HG03045 (cell line): ENCODE results near the gene RGMA.
"Not testable (repeated sequence)": the region's sequence is repeated elsewhere in the genome, so short reads cannot be mapped to it uniquely, and the experiment has no call there.

Source experiments
- ATAC-seq: cut with Tn5 transposase; IDR thresholded peaks from one replicate; pipeline ENCODE4 v1.9.1; 2021; ENCODE audit warnings: mild to moderate bottlenecking, moderate library complexity; ENCODE audit not compliant: unreplicated experiment

RGMA gene

DNA sequence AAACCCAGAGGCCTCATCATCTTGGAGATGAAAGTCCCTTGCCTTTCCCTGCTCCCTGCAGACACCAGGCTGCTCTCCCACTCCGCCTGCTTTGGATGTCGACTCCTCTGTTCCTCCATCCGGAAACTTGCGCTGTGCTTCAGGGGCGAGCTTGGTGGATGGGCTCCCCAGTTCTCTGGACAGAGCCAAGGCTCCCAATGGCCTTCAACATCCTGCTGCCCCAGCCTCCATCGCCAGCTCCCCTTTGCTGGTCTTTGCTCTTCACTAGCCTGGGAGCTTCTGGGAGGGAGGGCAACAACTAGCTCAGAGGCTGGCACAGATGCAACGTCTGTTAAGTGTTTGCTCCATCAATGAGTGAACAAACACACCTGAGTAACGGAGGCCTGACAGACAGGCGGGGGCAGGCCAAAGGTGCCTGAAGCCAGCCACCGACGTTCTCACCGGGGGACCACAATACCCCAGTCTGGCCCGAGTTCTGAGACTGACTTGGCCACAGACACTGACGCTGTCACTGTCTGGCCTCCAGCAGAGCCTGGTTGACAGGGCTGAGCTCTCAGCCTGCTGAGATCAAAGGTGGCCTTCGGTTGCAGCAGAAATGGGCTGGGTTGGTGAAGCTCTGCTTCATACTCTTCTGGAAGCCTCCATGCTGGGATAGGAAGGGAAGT, 39.0 kb downstream of the RGMA start:
- ATAC-seq: no peak

DNA sequence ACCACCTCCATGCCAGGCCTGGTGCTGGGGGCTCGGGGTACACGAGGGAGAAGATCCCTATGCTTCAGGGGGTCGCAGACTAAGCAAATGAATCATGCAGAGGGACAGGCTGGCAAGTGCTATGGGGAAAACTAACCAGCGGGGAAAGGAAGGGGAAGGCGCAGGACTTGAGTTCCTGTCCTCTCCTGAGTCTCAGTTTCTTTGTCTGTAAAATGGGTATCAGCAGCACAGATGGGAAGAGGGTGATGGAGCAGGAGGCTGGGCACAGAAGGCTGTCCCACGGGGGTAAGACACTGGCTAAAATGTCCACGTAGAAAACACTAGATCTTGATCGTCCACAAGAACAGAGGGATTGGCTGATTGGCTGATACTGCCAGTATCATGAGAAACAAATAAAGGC, 39.8 kb downstream of the RGMA start:
- ATAC-seq: no peak

DNA sequence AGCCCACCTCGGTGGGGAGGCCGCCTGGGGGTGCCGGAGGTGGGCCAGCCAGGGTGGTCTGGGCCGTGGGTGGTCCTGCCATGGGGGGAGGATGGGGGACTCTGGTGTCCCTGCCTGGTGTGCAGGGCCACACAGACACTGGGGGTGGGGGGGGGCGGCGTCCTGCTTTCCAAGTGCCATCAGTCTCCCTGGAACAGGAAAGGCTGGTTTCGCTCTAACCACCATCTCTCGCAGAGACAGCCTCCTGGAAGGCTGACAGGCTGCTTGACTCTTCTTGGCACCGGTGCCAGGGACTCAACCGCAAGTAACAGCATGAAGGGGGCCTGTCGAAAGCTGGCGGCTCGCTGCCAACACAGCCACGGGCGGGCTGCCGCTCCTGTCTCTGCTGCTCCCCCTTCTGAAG, 40.3 kb downstream of the RGMA start:
- no peak for ATAC-seq

DNA sequence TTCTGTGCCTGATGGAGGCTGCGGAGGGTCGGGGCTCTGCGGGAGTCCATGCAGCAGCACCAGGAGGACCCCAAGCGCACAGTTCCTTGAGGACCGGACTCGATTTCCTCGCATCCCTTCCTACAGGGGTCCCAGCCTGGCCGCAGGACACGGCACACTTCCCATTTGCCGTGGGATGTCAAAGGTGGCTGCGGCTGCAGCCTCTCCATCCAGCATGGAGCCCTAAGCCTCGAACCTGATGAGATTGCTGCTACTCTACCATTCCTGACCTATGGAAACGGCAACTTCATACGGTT, 40.6 kb downstream of the RGMA start:
- ATAC-seq: no peak

DNA sequence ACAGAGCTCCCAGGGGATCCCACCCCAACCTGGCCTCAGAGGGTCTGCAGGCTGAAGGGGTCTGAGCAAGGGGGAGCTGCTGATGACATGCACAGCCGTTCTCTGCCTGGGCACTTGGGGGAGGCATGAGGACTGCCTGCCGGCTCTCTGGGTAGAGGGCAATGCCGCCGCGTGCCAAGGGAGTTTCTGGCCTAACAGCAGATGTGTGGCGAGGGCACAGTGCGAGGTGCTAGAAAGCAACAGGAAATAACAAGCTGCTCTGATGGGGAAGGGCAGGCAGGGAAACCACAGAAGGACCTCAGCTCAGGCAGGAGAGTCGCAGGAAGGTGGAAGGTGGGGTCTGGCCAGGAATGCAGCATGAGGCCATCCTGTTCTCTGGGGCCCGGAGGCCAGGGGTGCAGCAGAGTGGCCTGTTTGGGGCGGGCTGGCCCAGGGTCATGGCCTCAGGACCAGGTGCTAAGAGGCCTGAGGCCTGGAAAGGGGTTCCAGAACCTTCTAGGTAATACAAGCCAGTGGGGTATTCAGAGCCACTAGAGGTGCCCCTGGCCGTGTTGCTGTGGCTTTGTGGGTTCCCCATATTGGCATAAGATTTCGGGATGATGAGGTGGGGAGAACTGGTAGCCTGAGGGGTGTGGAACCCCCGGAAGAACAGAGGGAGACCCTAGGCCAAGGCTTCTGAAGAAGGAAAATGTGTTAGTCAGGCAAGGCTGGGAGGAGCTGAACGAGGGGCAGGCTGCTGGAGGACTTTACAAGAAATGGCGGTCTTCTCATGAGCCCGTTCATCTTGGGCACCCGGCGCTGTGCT, 41.2 kb downstream of the RGMA start:
- no peak for ATAC-seq

DNA sequence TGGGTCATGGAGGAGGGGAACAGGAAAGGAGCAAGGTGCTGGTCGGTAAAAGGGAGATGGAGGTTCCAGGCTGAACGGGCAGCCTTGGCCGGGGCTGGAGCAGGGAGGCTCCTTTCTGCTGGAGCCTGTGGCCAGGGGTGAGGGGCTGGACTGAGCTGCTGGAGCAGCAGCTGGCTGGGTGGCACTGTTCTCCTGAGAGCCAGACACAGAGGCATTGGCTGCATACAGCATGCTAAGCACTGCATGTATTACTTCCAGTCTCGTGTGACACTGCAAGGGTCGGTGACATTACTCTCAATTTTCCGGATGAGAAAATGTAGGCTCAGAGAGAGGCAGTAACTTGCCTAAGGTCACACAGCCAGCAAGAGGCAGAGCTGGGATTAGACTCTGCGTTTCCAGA, 42.3 kb downstream of the RGMA start:
- no peak for ATAC-seq

DNA sequence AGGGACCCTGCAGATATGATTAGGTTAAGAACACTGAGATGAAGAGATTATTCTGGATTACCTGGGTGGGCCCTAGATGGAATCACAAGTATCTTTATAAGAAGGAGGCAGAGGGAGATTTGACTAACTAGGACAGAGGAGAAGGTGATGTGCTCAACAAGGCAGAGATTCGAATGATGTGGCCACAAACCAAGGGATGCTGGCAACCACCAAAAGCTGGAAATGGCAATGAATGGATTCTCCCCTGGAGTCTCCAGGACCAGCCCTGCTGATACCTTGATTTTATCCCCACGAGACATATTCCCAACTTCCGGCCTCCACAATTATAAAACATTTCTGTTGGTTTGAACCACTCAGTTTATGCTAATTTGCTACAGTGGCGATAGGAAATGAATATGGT, 42.9 kb downstream of the RGMA start:
- no peak for ATAC-seq

DNA sequence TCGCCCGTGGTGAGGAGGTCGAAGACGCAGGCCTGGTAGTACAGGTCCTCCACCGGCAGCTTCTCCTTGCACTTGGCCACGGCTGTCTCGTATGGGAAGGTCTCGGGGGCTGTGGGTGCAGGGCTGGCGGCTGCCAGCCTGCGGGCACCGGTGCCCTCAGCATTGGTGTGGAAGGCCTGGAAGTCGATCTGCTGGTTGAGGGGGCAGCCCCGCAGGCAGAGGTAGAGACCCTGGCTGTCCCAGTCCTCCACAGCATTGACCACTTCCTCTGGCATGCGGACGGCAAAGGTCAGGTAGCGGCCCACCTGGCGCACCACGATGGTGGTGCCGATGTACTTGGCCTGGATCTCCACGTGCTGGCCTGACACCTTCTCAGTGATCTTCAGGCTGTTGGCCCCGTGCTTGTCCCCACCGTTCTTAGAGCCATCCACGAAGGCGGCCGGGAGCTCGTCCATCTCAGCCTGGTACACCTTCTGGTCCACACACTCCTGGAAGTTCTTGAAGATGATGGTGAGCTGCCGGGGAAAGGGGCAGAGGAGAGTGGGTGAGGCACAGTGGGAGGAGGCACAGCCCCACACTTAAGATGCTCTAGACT, 43.7 kb downstream of the RGMA start:
- no peak for ATAC-seq

DNA sequence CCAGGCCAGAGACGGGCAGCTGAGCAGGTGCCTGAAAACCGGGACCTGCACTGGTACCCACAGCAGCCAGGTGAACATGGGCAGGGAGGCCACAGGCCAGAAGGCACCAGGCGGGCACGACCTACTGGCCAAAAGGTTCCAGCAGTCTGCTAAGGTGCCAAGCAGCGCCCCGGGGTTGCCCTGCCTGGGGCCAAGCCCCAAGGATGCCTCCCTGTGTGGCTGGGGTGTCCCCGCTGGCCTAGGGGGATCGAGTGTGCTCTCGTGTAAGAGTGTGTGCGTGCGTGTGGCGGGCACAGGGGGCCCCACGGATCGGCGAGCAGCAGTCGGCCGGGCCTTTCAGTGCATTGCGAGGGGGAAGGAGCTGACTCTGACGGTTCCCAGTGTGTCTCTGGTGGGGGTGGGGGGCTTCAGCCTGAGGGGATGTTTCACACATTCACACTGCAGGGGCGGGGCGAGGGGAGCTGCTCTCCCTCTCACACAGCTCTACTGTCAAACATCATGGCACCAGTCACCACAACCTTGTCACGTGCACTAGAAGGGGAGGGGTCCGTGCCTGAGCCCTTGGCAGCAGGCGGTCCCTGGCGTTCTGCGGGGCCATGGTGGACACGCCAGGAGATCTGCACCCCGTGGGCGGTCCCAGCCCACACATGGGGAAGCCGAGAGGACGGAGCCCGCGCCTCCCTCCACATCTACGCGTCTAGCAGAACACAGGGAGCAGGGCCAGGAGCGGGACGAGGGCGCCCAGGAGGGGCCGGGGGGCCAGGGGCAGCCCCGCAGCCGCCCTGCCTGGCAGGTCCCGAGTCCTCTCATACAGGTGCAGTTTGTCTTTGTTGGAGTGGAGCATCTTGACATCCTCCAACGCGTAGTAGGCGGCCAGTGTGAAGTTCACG, 44.5 kb downstream of the RGMA start:
- no peak for ATAC-seq

DNA sequence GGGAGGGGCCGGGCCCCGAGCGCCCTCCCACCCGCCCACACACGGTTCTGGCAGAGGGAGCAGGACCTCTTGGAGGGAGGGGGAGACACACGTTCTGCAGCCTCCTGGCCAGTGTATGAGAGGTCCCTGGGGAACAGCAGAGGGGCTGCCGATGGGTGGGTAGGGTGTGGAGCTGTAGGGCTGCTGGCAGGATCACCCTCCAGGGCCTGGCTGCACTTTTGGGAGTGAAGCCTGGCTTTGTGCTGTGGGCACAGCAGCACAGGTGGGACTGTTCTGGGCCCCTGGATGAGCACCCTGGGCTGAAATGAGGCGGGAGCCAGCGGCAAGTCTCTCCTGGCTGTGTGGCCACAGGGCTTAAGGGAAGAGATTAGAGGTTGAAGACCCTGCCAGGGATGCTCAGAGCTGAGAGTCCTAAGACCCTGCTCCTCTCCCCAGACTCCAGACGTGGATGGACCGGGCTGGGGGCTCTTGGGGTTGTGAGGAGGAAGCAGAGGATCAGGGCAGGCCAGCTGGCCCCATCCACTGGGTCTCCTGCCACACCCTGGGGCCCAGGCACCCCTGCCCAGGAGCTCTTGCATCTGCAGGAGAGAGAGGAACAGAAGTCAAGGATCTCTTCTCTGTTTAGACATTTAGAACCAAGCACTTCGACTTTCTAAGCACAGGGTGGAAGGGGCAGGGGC, 45.2 kb downstream of the RGMA start:
- no peak for ATAC-seq

DNA sequence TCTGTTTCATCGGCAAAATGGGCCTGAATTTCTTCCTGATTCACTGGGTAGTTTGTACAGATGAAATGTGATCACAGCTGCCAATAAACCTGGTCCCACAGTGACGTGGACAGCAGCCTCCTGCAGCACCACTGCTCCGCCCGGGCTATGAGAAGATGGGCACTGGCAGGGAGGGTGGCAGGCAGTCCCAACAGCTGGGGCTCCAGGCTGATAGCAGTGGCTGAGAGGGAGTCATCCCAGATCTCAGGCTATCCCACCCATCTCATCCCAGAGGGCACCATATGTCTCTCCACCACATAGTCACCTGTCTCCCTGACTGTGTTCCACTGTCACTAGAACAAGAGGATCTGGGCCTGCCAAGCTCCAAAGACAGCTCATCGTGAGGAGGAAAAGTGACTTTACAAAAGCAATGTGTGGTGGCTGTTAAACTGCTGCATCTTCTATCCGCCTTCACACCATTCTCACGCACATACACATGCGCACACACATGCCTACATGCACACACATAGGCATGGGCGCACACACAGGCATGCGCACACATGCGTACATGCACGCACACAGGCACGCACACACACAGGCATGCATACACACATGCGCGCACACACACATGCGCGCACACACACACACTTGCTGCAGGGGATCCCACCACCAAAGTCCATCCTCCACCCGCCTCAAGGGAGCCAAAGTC, 46.2 kb downstream of the RGMA start:
- no peak for ATAC-seq

DNA sequence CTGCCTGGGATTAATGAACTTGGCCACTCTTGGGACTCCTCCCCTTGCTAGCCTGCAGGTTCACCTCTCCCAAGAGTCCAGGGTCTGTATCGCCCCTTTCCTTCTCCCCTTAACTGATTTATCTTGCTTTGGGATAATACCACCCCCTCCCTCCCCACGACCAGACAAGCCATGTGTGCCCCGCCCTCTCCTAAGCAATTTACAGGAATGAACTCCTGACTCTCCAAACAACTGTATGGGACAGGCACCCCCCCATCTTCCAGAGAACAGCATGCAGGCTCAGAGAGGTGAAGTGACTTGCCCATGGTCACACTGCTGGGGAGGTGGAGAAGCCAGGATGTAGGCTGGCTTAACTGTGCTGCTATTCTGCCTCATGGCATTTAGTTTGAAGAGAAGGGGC, 46.8 kb downstream of the RGMA start:
- ATAC-seq: no peak

DNA sequence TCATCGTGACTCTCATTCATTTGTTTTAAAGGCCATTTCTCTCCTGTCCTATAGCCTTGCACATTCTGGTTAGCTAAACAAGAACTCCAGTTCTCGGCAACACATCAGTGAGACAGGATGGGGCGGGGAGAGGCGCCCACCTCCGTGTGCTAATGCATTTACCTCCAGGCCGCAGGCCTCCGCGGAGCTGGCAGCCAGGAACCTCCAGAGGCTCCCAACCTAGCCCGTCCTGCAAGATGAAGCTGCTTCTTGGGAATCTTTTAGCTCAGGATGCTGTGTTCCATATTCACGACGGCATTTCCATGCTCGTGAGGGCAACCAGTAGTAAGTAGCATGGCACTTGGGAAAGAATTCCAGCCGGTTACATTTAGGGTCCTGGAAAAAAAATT, 47.9 kb downstream of the RGMA start:
- ATAC-seq: no peak

DNA sequence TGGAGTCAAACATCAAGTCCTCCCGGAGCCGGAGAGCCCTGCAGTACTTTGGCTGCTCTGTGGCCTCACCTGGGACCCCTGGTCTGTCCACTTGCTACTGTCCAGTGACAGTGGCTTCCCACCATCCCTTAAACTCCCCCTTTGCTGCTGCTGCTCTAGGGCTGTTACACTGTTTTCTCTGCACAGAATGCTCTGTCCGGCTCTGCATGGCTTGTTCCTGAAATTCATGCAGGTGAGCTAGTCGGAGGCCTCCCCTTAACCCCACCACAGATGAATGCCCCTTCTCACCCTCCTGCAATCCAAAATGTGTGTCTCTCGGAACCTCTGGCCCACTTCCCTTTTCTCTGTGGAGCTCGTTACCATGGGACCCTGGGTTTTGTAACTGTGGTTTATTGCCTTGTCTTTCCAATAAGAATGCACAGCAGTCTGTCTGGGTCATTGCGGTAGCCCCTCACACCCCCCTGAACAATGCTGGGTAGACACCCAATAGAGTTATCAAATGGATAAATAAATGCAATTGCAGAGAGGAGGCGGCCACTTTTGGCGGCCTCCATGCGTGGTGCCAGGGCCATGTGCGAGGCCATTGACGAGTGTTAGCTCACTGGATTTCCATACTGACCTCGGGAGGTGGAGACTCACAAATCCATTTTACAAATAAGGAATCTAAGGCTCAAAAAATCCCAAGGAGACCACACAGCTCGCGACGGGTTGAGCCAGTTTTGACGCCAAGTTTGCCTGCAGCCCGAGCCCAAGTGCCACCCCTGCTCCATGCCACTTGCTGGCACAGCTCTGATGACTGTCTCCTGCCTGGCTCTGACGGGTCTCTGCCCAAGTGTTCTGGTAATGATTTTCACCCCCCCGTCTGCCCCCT, 48.5 kb downstream of the RGMA start:
- no peak for ATAC-seq

DNA sequence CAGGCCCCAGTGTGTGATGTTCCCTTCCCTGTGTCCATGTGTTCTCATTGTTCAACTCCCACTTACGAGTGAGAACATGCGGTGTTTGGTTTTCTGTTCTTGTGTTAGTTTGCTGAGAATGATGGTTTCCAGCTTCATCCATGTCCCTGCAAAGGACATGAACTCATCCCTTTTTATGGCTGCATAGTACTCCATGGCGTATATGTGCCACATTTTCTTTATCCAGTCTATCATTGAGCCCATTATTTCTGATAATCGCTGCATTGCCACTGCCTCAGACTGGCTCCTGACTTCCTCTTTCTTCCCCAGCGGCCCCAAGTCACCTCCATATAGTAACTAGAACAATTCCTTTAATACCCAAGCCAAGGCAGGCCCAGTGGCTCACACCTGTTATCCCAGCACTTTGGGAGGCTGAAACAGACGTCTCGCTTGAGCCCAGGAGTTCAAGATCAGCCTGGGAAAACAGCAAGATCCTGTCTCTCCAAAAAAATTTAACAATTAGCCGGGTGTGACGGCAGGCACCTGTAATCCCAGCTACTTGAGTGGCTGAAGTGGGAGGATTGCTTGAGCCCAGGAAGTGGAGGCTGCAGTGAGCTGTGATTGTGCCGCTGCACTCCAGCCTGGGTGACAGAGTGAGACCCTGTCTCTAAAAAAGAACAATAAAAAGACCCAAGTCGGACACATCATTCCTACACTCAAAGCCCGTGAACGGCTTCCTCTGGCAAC, 49.3 kb downstream of the RGMA start:
- ATAC-seq: not testable (repeated sequence)

DNA sequence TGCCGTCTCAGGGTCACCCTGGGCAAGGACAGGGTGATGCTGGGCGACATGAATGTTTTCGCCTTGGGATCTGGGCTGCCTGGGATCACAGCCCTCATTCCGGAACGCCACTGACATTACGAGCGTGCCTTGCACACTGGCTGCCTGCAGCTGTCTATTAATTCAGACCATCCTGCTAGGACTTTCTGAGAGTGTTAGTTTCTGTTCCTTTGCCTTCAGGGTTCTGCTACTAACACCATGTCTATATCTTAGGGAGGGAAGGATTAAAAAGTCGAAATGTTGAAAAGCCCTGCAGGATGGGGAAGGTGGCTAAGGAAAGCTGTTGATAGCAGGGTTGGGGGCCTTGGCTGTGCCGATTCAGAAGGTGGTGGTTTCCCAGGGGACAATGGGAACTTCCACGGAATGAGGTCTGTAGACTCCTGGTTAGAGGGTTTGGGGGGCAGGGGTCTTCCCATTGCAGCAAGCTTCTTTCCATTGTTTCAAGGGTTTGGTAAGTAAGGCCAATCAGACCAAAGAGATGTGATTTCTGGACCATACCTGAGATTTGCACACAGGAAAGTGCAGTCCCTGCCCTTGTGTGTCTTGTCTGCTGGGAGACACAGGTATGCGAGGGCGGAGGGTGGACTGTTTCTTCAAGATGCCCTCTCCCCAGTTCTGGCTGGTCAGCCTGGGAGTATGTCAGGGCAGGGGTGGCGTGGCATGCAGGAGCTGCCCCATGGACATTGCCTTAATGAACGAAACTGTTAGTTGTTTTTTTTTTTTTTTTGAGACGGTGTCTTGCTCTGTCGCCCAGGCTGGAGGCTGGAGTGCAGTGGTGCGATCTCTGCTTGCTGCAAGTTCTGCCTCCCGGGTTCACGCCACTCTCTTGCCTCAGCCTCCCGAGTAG, 50.9 kb downstream of the RGMA start:
- no peak for ATAC-seq

DNA sequence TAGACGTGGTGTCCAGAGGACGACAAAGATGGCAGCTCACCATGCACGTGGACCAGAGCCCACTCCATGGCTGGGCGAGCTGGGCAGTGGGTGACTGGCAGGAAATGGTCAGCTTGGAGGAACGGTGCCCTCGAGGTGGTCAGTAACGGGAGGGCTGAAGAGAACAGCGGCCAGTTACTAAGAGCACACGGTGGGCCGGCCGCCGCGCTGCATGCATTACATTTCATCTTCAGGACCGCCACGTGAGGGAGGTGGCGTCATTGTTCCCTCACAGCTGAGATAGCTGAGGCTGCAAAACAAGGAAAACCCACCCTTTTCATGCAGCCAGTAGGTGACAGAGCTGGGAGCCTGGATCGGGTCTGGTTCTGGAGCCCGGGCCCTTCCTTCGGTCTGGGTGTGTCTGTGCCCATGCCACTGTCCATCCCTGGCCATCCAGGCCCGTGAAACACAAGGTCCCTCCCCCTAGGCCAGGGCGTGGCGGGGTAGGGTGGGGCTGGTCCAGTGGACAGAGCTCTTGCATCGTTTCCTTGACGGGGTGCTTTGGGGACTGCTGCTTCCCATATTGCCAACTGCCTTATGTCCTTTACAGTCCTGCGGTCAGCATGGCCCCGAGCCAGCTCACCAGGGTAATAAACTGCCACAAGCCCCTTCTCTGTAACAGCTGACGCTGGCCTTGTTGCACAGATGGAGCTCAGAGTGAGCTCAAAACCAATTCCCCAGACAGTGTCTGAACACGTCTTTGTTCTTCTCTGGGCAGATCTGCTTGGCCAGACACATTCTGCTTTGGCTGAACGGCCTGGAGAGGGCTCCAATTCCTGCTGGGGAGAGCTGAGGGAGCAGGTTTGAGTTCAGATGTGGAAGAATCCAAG, 51.8 kb downstream of the RGMA start:
- no peak for ATAC-seq
